ENCODE measurements around the gene CYTH1. TPM values are rescaled to one million over a fixed set of nuclear protein-coding genes. Genes with fewer than 3 reads are reported as not detected.

Gene CYTH1
- total RNA-seq, 1 experiment from 2014 or later: 9.7 TPM

- H2BK20ac ChIP-seq (ENCODE audit: low read depth, low read length, poor library complexity, severe bottlenecking): no peak overlapping the region
- no peak overlapping the region for H2BK5ac ChIP-seq (ENCODE audit: insufficient read length, low read length)
- H3K27ac Mint-ChIP-seq: no peak overlapping the region
Observed at GRCh38 chr17:78697122-78697521, 85.0 kb downstream of the CYTH1 start.

More at GRCh38 chr17:78697122-78697521, 85.0 kb downstream of the CYTH1 start:
- H3K27me3 Mint-ChIP-seq (ENCODE audit: low read depth): no peaks in the 10 kb centered on the region
- Histone ChIP-seq H4K5ac (ENCODE audit: insufficient read length, low read depth, low read length) (no peak overlapping the region), H3K18ac (ENCODE audit: insufficient read length, low read depth, low read length) (no peak overlapping the region), H2AFZ (ENCODE audit: low read length) (no peak overlapping the region), H2BK120ac (ENCODE audit: low read depth, low read length, poor library complexity, severe bottlenecking) (no peak overlapping the region), H3K4me1 (ENCODE audit: insufficient read depth, low read length) (no peaks in the 10 kb centered on the region), H3K14ac (ENCODE audit: insufficient read depth, low read length) (no peak overlapping the region), H3K27me3 (ENCODE audit: insufficient read depth, low read length) (no peaks in the 10 kb centered on the region; the same call in 1 of the 2 replicates), H3K4me2 (ENCODE audit: insufficient read depth, insufficient read length, low read length) (no peak overlapping the region), H4K20me1 (ENCODE audit: control insufficient read depth, insufficient read depth, insufficient read length) (no peaks in the 10 kb centered on the region), H3K56ac (ENCODE audit: insufficient read length, low read depth, low read length) (no peak overlapping the region), H3K23me2 (ENCODE audit: insufficient read length, low read depth, low read length, poor library complexity, severe bottlenecking) (no peaks in the 10 kb centered on the region), H3K23ac (ENCODE audit: insufficient read length, low read depth, low read length) (no peak overlapping the region), H3K27ac (ENCODE audit: insufficient read length, low read depth, low read length) (no peak overlapping the region), H2BK15ac (ENCODE audit: low read depth, low read length) (no peak overlapping the region), H3K79me2 (ENCODE audit: insufficient read depth, low read length) (no peaks in the 10 kb centered on the region), H2AK5ac (ENCODE audit: insufficient read length, low read length) (no peak overlapping the region), H2BK12ac (ENCODE audit: insufficient read length, low read depth, low read length) (no peak overlapping the region), H3K9me3 (ENCODE audit: control insufficient read depth, low read depth, low read length) (no peaks in the 10 kb centered on the region), H3T11ph (ENCODE audit: low read length) (no peak overlapping the region), H3K4ac (ENCODE audit: low read depth, low read length) (no peak overlapping the region), H4K91ac (ENCODE audit: insufficient read length, low read depth, low read length) (no peak overlapping the region), H3K79me1 (ENCODE audit: insufficient read depth, low read depth, low read length, poor library complexity, severe bottlenecking) (no peaks in the 10 kb centered on the region), H3K9ac (ENCODE audit: extremely low read depth, insufficient read length, low read length) (no peak overlapping the region), H4K8ac (replicated peaks; ENCODE audit: insufficient read length, low read depth, low read length) (no peak overlapping the region)
- no peak for TF ChIP-seq CTCF (conservative IDR thresholded peaks at IDR 0.05)
- WGBS (ENCODE audit: extremely low coverage, insufficient read length, low lambda C conversion rate): no CpG with 5 or more reads among the region's 2 CpGs
- DNase-seq: no peak
- peaks cover 1 to 11% (median 8%) of the 10 kb centered on the region in 3 experiments; a peak in 4 of 7 replicates for H3K36me3 Mint-ChIP-seq (ENCODE audit: insufficient read depth in 1 of 3, low read depth in 3 of 3)
- no peaks in the 10 kb centered on the region for H3K9me3 Mint-ChIP-seq
- H3K4me1 Mint-ChIP-seq: peaks cover 5 to 8% of the 10 kb centered on the region in 2 experiments
- H3K4me3 Mint-ChIP-seq: no peak overlapping the region
